HG03457 (cell line): ENCODE data around the gene ZGRF1.
"Not testable (repeated sequence)": the region's sequence is repeated elsewhere in the genome, so short reads cannot be mapped to it uniquely, and the experiment has no call there.

Experiments used
- ATAC-seq: cut with Tn5 transposase; IDR thresholded peaks from one replicate; pipeline ENCODE4 v1.9.1; 2021; ENCODE audit warnings: moderate number of reproducible peaks; ENCODE audit not compliant: unreplicated experiment

The ZGRF1 gene

GRCh38 chr4:112642526-112642925 is 5.8 kb upstream of the ZGRF1 start:
- no peak for ATAC-seq

GRCh38 chr4:112637552-112637866 is 800 bp upstream of the ZGRF1 start:
- ATAC-seq = peak; percentile 0

- no peak for ATAC-seq
Observed at GRCh38 chr4:112633477-112634235, 3.1 kb downstream of the ZGRF1 start.

- no peak for ATAC-seq
Observed at GRCh38 chr4:112626228-112626627, 10.5 kb downstream of the ZGRF1 start.

- no peak for ATAC-seq
Observed at GRCh38 chr4:112616984-112617383, 19.7 kb downstream of the ZGRF1 start.

- ATAC-seq = not testable (repeated sequence)
Observed at GRCh38 chr4:112612814-112613213, 23.9 kb downstream of the ZGRF1 start.

GRCh38 chr4:112604589-112604988 is 32.1 kb downstream of the ZGRF1 start:
- no peak for ATAC-seq

GRCh38 chr4:112594993-112595392 is 41.7 kb downstream of the ZGRF1 start:
- no peak for ATAC-seq

- ATAC-seq = peak; percentile 66
Observed at GRCh38 chr4:112593438-112594133, 43.1 kb downstream of the ZGRF1 start.

- no peak for ATAC-seq
Observed at GRCh38 chr4:112592717-112593116, 44.0 kb downstream of the ZGRF1 start.

- ATAC-seq = no peak
Observed at GRCh38 chr4:112591593-112591992, 45.1 kb downstream of the ZGRF1 start.

GRCh38 chr4:112589206-112589605 is 47.5 kb downstream of the ZGRF1 start:
- no peak for ATAC-seq

- no peak for ATAC-seq
Observed at GRCh38 chr4:112585977-112586736, 50.6 kb downstream of the ZGRF1 start.

- no peak for ATAC-seq
Observed at GRCh38 chr4:112567536-112567935, 69.2 kb downstream of the ZGRF1 start.

GRCh38 chr4:112564706-112565270 is 71.9 kb downstream of the ZGRF1 start:
- ATAC-seq = no peak

- no peak for ATAC-seq
Observed at GRCh38 chr4:112563431-112564200, 73.1 kb downstream of the ZGRF1 start.

- ATAC-seq = no peak
Observed at GRCh38 chr4:112562254-112562879, 74.3 kb downstream of the ZGRF1 start.

GRCh38 chr4:112560084-112560483 is 76.6 kb downstream of the ZGRF1 start:
- peak; percentile 64 for ATAC-seq

- no peak for ATAC-seq
Observed at GRCh38 chr4:112559053-112559452, 77.7 kb downstream of the ZGRF1 start.

- ATAC-seq = no peak
Observed at GRCh38 chr4:112557676-112558411, 78.9 kb downstream of the ZGRF1 start.
